ENCODE results near the gene FAF2. TPM values are rescaled to one million over a fixed set of nuclear protein-coding genes. Genes with fewer than 3 reads are reported as not detected.
"Not testable (repeated sequence)": the region's sequence is repeated elsewhere in the genome, so short reads cannot be mapped to it uniquely, and the experiment has no call there.

Gene FAF2
- total RNA-seq, 2 donors from 2014 or later = 36.0 to 37.0 TPM

DNA sequence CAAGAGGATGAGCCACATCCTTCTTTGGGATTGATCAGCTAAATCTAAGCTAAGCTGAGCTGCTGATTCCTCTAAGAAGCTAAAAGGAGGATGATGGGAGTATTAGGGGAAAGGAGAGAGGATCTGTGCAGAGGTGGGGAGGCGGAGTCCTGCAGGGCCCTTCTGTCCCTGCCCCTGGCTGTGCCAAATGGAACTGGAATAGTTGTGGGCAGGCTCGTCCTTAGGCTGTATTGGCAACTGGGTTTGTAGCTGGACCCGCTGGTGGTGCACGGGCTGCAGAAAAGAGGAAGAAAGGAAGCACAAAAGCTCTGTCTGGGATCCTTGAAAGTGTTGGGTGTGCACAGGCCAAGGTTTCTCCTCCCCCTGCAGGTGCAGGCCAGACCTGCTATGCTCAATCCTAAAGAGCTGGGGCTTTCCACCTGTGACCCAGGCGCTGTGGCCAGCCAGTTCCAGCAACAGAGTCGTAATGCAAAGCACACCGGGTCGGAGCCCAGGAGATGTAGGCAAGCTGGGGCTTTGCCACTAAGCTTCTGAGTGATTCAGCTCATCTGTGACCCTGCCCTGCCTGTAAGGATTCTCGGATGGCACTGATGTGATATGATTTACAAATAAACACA is 41.6 kb upstream of the FAF2 start:
- no peak for DNase-seq
- Histone ChIP-seq H3K36me3 (no peaks in the 10 kb centered on the region), H3K9me3 (no peaks in the 10 kb centered on the region), H3K4me3 (no peak overlapping the region), H3K9ac (ENCODE audit: low read depth in 2 of 2, low read length in 2 of 2) (peak overlapping the region; percentile 43 to 84), H3K27me3 (no peaks in the 10 kb centered on the region), H3K27ac (peak overlapping the region; percentile 97), H3K4me1 (peaks cover 24% of the 10 kb centered on the region)
- no peak for TF ChIP-seq CTCF (IDR thresholded peaks at IDR 0.05)
- intact Hi-C loops (cut with DNase I) = no loop called here

- no peak overlapping the region for H3K4me3 ChIP-seq
- no peak for DNase-seq
- H3K36me3 ChIP-seq = no peaks in the 10 kb centered on the region
- intact Hi-C loops (cut with DNase I) = no loop called here
- no peak for TF ChIP-seq CTCF (IDR thresholded peaks at IDR 0.05)
- no peak overlapping the region for H3K27ac ChIP-seq
- H3K4me1 ChIP-seq = peaks cover 18% of the 10 kb centered on the region
- no peaks in the 10 kb centered on the region for H3K9me3 ChIP-seq
- H3K9ac ChIP-seq (ENCODE audit: low read depth in 2 of 2, low read length in 2 of 2) = no peak overlapping the region
- H3K27me3 ChIP-seq = no peaks in the 10 kb centered on the region
Measured at GRCh38 chr5:176407456-176408251, 40.5 kb upstream of the FAF2 start.

GRCh38 chr5:176408252-176408573 is 40.0 kb upstream of the FAF2 start:
- DNase-seq; H3K27me3 ChIP-seq; H3K9me3 ChIP-seq; H3K9ac ChIP-seq (ENCODE audit: low read depth in 2 of 2, low read length in 2 of 2); H3K27ac ChIP-seq; H3K4me3 ChIP-seq; intact Hi-C loops (cut with DNase I); H3K36me3 ChIP-seq: not testable (repeated sequence)
- peaks cover 15% of the 10 kb centered on the region for H3K4me1 ChIP-seq

- Histone ChIP-seq H3K4me1 (peaks cover 12% of the 10 kb centered on the region), H3K9me3 (no peaks in the 10 kb centered on the region), H3K27ac (no peak overlapping the region), H3K9ac (ENCODE audit: low read depth in 2 of 2, low read length in 2 of 2) (no peak overlapping the region), H3K27me3 (no peaks in the 10 kb centered on the region), H3K4me3 (no peak overlapping the region), H3K36me3 (no peaks in the 10 kb centered on the region)
- no peak for DNase-seq
- intact Hi-C loops (cut with DNase I) = no loop called here
- TF ChIP-seq CTCF (IDR thresholded peaks at IDR 0.05) = no peak
Measured at GRCh38 chr5:176408590-176408989, 39.6 kb upstream of the FAF2 start.

DNA sequence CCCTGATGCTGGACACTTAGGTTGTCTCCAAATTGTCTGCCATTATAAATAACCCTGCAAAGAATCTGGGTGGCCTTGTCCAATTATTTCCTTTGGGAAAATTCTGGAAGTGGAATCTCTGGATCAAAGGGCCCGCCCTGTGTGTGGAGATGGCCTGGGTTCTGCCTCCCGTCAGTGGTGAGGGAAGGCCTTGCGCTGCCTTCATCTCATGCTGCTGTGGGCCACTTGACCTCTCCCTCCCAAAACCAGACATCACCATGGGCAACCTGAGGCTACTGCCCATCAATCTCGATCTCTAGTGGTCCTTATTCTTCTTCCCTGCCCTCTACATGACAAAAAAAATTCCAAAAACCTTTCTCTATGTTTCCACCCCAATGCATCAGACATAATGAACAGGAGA is 38.4 kb upstream of the FAF2 start:
- H3K9me3 ChIP-seq = no peaks in the 10 kb centered on the region
- no peak overlapping the region for H3K4me3 ChIP-seq
- TF ChIP-seq CTCF (IDR thresholded peaks at IDR 0.05) = no peak
- DNase-seq = no peak
- intact Hi-C loops (cut with DNase I) = loop anchor here (10.0 kb wide), 1 partner anchor 125 kb away; the partner anchor contains the start of gene RNF44
- no peak overlapping the region for H3K27ac ChIP-seq
- peaks cover 11% of the 10 kb centered on the region for H3K4me1 ChIP-seq
- no peaks in the 10 kb centered on the region for H3K27me3 ChIP-seq
- H3K9ac ChIP-seq (ENCODE audit: low read depth in 2 of 2, low read length in 2 of 2) = no peak overlapping the region
- no peaks in the 10 kb centered on the region for H3K36me3 ChIP-seq

Data from colonic mucosa (tissue), 4 donors.